ENCODE data around the gene KCNIP1. TPM values are rescaled to one million over a fixed set of nuclear protein-coding genes. Genes with fewer than 3 reads are reported as not detected.

The KCNIP1 gene
- total and polyA plus RNA-seq, 10 of the 15 experiments (the other 5 are each of a cell fraction or from before 2014, with no cell fraction given) = not detected

DNA sequence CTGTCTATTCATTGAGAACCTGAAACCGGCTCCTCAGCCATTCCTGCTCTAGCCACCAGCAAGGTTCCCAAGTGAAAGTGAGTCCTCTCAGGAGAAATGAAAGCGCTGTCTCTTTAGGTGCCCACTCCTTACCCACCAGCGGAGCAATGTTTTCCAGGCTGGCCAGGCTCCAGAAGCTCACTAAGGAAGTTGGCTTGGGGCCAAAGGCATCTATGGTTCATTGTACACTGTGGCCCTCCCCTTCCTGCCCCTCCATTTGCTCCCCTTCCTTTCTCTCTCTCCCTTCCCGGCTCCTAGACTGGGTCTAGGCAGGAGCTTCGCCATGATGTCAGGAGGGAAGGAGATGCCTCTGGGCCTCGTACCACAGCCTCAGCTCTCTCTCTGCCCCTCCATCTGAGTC is 278.6 kb downstream of the KCNIP1 start:
- ATAC-seq = no peak
- no peaks in the 10 kb centered on the region for H3K9me3 ChIP-seq (replicated peaks; ENCODE audit: control insufficient read depth, insufficient read depth, low read length)
- peaks cover 0 to 2% of the 10 kb centered on the region in 2 experiments; a peak in 2 of 4 replicates for H3K27me3 ChIP-seq (replicated peaks in 1 of 2; ENCODE audit: control insufficient read depth in 2 of 2, insufficient read depth in 2 of 2, low read length in 1 of 2)
- no peaks in the 10 kb centered on the region for H3K4me1 ChIP-seq (ENCODE audit: control insufficient read depth, insufficient read depth, low read length)
- H3K36me3 ChIP-seq (ENCODE audit: control insufficient read depth in 2 of 2, insufficient read depth in 2 of 2, low read length in 1 of 2) = no peaks in the 10 kb centered on the region
- H3K79me2 ChIP-seq (ENCODE audit: control insufficient read depth, insufficient read depth, low read length) = no peaks in the 10 kb centered on the region
- no peak overlapping the region for H2AFZ ChIP-seq (ENCODE audit: control insufficient read depth, low read depth, low read length)
- no TSS peak for BruUV-seq (replicated peaks)
- in situ Hi-C loops (cut with MboI) = no loop called here
- no peak for FAIRE-seq
- CTCF ChIA-PET = interaction anchor here (1.1 kb wide), 1 partner anchor 9 kb away, joined by 4 read pairs; no protein-coding TSS in a partner anchor
- no peak for DNase-seq (ENCODE audit: low read depth, low spot score)
- WGBS (ENCODE audit: insufficient coverage, insufficient replicate concordance, low lambda C conversion rate, missing lambda C conversion rate) = 42% methylated on average over 6 of the region's 6 CpGs
- POLR2A ChIA-PET = no interaction called here
- RAD21 ChIA-PET (ENCODE audit: unreplicated experiment) = no interaction called here
- H4K20me1 ChIP-seq (ENCODE audit: control insufficient read depth, insufficient read depth) = no peaks in the 10 kb centered on the region
- intact Hi-C loops (cut with micrococcal nuclease; ENCODE audit: unreplicated experiment) = no loop called here
- H3K4me3 ChIP-seq = no peak overlapping the region
- no peak overlapping the region for H3K27ac ChIP-seq (ENCODE audit: control insufficient read depth, insufficient read depth)
- H3K9ac ChIP-seq (ENCODE audit: control insufficient read depth, insufficient read depth, low read length) = no peak overlapping the region
- no peak overlapping the region for H3K4me2 ChIP-seq (ENCODE audit: control insufficient read depth, insufficient read depth)
- SMC1A ChIA-PET (ENCODE audit: uncharacterized antibody, unreplicated experiment) = no interaction called here
- TF ChIP-seq ZBTB4 (CRISPR knock-in tag; IDR thresholded peaks at IDR 0.05) (no peak), HCFC1 (IDR thresholded peaks at IDR 0.05; ENCODE audit: low read length) (no peak), ETV6 (conservative IDR thresholded peaks at IDR 0.05 in 1 of 2, IDR thresholded peaks at IDR 0.05 in 1 of 2; ENCODE audit: borderline replicate concordance in 1 of 2, low read depth in 1 of 2) (no peak), SP1 (IDR thresholded peaks at IDR 0.05; ENCODE audit: low read depth, low read length) (no peak), ZZZ3 (IDR thresholded peaks at IDR 0.05; ENCODE audit: control insufficient read depth, insufficient read length, low read depth) (no peak), MEF2B (IDR thresholded peaks at IDR 0.05; ENCODE audit: partially characterized antibody, poor library complexity, severe bottlenecking) (no peak), ZNF622 (IDR thresholded peaks at IDR 0.05) (no peak), EGR1 (IDR thresholded peaks at IDR 0.05; ENCODE audit: borderline replicate concordance in 1 of 2, low read depth in 2 of 2, low read length in 2 of 2) (no peak), JUNB (IDR thresholded peaks at IDR 0.05) (no peak), CBFB (IDR thresholded peaks at IDR 0.05; ENCODE audit: low read depth) (no peak), NFYB (IDR thresholded peaks at IDR 0.05; ENCODE audit: insufficient read depth, low read depth, low read length) (no peak), RCOR1 (conservative IDR thresholded peaks at IDR 0.05; ENCODE audit: low read depth, low read length) (no peak), ZNF207 (IDR thresholded peaks at IDR 0.05; ENCODE audit: borderline replicate concordance) (no peak)
- TF ChIP-seq, protein P1, sequence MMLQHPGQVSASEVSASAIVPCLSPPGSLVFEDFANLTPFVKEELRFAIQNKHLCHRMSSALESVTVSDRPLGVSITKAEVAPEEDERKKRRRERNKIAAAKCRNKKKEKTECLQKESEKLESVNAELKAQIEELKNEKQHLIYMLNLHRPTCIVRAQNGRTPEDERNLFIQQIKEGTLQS (IDR thresholded peaks at IDR 0.05; ENCODE audit: borderline replicate concordance, extremely low read depth, low read depth, low read length) = no peak
- TF ChIP-seq, protein P2, sequence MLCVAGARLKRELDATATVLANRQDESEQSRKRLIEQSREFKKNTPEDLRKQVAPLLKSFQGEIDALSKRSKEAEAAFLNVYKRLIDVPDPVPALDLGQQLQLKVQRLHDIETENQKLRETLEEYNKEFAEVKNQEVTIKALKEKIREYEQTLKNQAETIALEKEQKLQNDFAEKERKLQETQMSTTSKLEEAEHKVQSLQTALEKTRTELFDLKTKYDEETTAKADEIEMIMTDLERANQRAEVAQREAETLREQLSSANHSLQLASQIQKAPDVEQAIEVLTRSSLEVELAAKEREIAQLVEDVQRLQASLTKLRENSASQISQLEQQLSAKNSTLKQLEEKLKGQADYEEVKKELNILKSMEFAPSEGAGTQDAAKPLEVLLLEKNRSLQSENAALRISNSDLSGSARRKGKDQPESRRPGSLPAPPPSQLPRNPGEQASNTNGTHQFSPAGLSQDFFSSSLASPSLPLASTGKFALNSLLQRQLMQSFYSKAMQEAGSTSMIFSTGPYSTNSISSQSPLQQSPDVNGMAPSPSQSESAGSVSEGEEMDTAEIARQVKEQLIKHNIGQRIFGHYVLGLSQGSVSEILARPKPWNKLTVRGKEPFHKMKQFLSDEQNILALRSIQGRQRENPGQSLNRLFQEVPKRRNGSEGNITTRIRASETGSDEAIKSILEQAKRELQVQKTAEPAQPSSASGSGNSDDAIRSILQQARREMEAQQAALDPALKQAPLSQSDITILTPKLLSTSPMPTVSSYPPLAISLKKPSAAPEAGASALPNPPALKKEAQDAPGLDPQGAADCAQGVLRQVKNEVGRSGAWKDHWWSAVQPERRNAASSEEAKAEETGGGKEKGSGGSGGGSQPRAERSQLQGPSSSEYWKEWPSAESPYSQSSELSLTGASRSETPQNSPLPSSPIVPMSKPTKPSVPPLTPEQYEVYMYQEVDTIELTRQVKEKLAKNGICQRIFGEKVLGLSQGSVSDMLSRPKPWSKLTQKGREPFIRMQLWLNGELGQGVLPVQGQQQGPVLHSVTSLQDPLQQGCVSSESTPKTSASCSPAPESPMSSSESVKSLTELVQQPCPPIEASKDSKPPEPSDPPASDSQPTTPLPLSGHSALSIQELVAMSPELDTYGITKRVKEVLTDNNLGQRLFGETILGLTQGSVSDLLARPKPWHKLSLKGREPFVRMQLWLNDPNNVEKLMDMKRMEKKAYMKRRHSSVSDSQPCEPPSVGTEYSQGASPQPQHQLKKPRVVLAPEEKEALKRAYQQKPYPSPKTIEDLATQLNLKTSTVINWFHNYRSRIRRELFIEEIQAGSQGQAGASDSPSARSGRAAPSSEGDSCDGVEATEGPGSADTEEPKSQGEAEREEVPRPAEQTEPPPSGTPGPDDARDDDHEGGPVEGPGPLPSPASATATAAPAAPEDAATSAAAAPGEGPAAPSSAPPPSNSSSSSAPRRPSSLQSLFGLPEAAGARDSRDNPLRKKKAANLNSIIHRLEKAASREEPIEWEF (IDR thresholded peaks at IDR 0.05; ENCODE audit: insufficient replicate concordance, low read depth, low read length) = no peak

Data from GM12878 (cell line).